Tibial nerve (tissue), 4 donors: Measurements from ENCODE around the gene KRT23. TPM values are rescaled to one million over a fixed set of nuclear protein-coding genes. Genes with fewer than 3 reads are reported as not detected.

Experiments used
- DNase-seq, 2 donors: peaks; one replicate each; pipeline ENCODE4 v3.0.0-alpha.2; 2019; ENCODE audit warnings: low spot score in 2 of 2
- H3K27ac ChIP-seq, 4 donors: fragments of 200-600 bp; sonication (generic) in 3 of 4; one replicate each; pipeline ENCODE4 v1.5.1; 2017 to 2019; ENCODE audit warnings: mild to moderate bottlenecking in 1 of 4
- H3K27me3 ChIP-seq, 2 donors: fragments of 200-600 bp; sonication (generic) in 1 of 2; one replicate each; pipeline versions ENCODE4 v1.5.1 to v1.6.0; 2017 to 2019
- H3K36me3 ChIP-seq, 3 donors: fragments of 200-600 bp; sonication (generic); one replicate each; pipeline ENCODE4 v1.5.1; 2018 to 2019
- H3K4me1 ChIP-seq, 4 donors: fragments of 200-600 bp; sonication (generic) in 3 of 4; one replicate each; pipeline ENCODE4 v1.5.1; 2017 to 2019
- H3K4me3 ChIP-seq, 4 donors: fragments of 200-600 bp; sonication (generic) in 3 of 4; one replicate each; pipeline ENCODE4 v1.5.1; 2017 to 2019; ENCODE audit warnings: mild to moderate bottlenecking in 1 of 4, moderate library complexity in 1 of 4
- H3K9me3 ChIP-seq, 4 donors: fragments of 200-600 bp; sonication (generic) in 3 of 4; one replicate each; pipeline ENCODE4 v1.5.1; 2017 to 2019
- CTCF ChIP-seq, 5 experiments: fragments of 200-600 bp in 3 of 5; fragments of 450-650 bp in 2 of 5; sonication (generic) in 3 of 5; IDR thresholded peaks; one replicate each; pipeline ENCODE4 v1.5.1; 2016 to 2019; ENCODE audit warnings: antibody characterized with exemption in 5 of 5, mild to moderate bottlenecking in 3 of 5, moderate library complexity in 2 of 5
- EP300 ChIP-seq, 2 donors: sonication (generic); formaldehyde crosslinking; IDR thresholded peaks; one replicate each; pipeline ENCODE4 v1.6.1; 2017; ENCODE audit warnings: antibody characterized with exemption in 2 of 2, mild to moderate bottlenecking in 1 of 2
- POLR2A ChIP-seq, 2 donors: fragments of 450-650 bp; IDR thresholded peaks; one replicate each; pipeline ENCODE4 v1.6.1; 2017; ENCODE audit warnings: antibody characterized with exemption in 2 of 2, mild to moderate bottlenecking in 2 of 2, moderate library complexity in 2 of 2
- WGBS, 2 donors: methylation state at CpG; one replicate each; pipeline ENCODE4 v1.1.5; 2018; 5-methylcytosine and 5-hydroxymethylcytosine counted together
- total RNA-seq, 4 donors: library from RNA; depleted of rRNA; stranded (reverse); fragments of >200 nt; gene quantifications; one replicate each; pipeline ENCODE4 v1.1.0, GENCODE V29; 2016

The KRT23 gene
- total RNA-seq, 4 donors from 2014 or later, result not detected

- Histone ChIP-seq H3K36me3 (no peaks in the 10 kb centered on the region), H3K4me3 (no peak overlapping the region), H3K27me3 (no peaks in the 10 kb centered on the region), H3K27ac (no peak overlapping the region), H3K4me1 (peaks cover 0 to 6% (median 0%) of the 10 kb centered on the region in 4 donors), H3K9me3 (no peaks in the 10 kb centered on the region)
- WGBS, 2 donors, result 25 to 48% methylated on average over 1 of the region's 1 CpG
- TF ChIP-seq POLR2A (IDR thresholded peaks at IDR 0.05) (no peak), CTCF (IDR thresholded peaks at IDR 0.05) (no peak), EP300 (IDR thresholded peaks at IDR 0.05) (no peak)
- no peak for DNase-seq
These were observed 7.1 kb upstream of the KRT23 start for GRCh38 chr17:40944531-40944930.

- Histone ChIP-seq H3K36me3 (no peaks in the 10 kb centered on the region), H3K9me3 (no peaks in the 10 kb centered on the region), H3K4me1 (no peaks in the 10 kb centered on the region), H3K27ac (no peak overlapping the region), H3K4me3 (no peak overlapping the region), H3K27me3 (no peaks in the 10 kb centered on the region)
- no peak for TF ChIP-seq POLR2A (IDR thresholded peaks at IDR 0.05)
- no peak for TF ChIP-seq EP300 (IDR thresholded peaks at IDR 0.05)
- TF ChIP-seq CTCF (IDR thresholded peaks at IDR 0.05), result no peak
- 80 to 88% methylated on average over 3 of the region's 3 CpGs for WGBS, 2 donors
- no peak for DNase-seq
These were observed 5.1 kb upstream of the KRT23 start for GRCh38 chr17:40942553-40942952.

GRCh38 chr17:40940266-40940665 lies 2.8 kb upstream of the KRT23 start:
- no peak for TF ChIP-seq POLR2A (IDR thresholded peaks at IDR 0.05)
- no peak overlapping the region for H3K4me3 ChIP-seq
- H3K27me3 ChIP-seq, result no peaks in the 10 kb centered on the region
- H3K36me3 ChIP-seq, result no peaks in the 10 kb centered on the region
- 76 to 81% methylated on average over 6 of the region's 6 CpGs for WGBS, 2 donors
- no peaks in the 10 kb centered on the region for H3K9me3 ChIP-seq
- no peak overlapping the region for H3K27ac ChIP-seq
- DNase-seq, result no peak
- H3K4me1 ChIP-seq, result no peaks in the 10 kb centered on the region

- Histone ChIP-seq H3K27me3 (no peaks in the 10 kb centered on the region), H3K9me3 (no peaks in the 10 kb centered on the region), H3K36me3 (no peaks in the 10 kb centered on the region), H3K4me3 (no peak overlapping the region), H3K4me1 (no peaks in the 10 kb centered on the region), H3K27ac (no peak overlapping the region)
- TF ChIP-seq EP300 (IDR thresholded peaks at IDR 0.05) (no peak), CTCF (IDR thresholded peaks at IDR 0.05) (no peak), POLR2A (IDR thresholded peaks at IDR 0.05) (no peak)
- no peak for DNase-seq
- 91 to 94% methylated on average over 3 of the region's 3 CpGs for WGBS, 2 donors
These were observed 1.5 kb upstream of the KRT23 start for GRCh38 chr17:40938981-40939380.

- Histone ChIP-seq H3K27ac (no peak overlapping the region), H3K27me3 (no peaks in the 10 kb centered on the region), H3K4me3 (no peak overlapping the region), H3K9me3 (no peaks in the 10 kb centered on the region), H3K4me1 (no peaks in the 10 kb centered on the region), H3K36me3 (no peaks in the 10 kb centered on the region)
- WGBS, 2 donors, result 79 to 81% methylated on average over 5 of the region's 5 CpGs
- TF ChIP-seq CTCF (IDR thresholded peaks at IDR 0.05), result no peak
- no peak for TF ChIP-seq EP300 (IDR thresholded peaks at IDR 0.05)
- no peak for TF ChIP-seq POLR2A (IDR thresholded peaks at IDR 0.05)
- DNase-seq, result no peak
These were observed 470 bp downstream of the KRT23 start for GRCh38 chr17:40936976-40937375.

GRCh38 chr17:40936437-40936971 lies 942 bp downstream of the KRT23 start:
- Histone ChIP-seq H3K4me3 (no peak overlapping the region), H3K27me3 (no peaks in the 10 kb centered on the region), H3K9me3 (no peaks in the 10 kb centered on the region)

More at GRCh38 chr17:40936437-40936971, 942 bp downstream of the KRT23 start:
- WGBS, 2 donors, result 91 to 93% methylated on average over 17 to 19 of the region's 19 CpGs
- no peak for DNase-seq
- H3K27ac ChIP-seq, result no peak overlapping the region
- no peaks in the 10 kb centered on the region for H3K36me3 ChIP-seq
- no peaks in the 10 kb centered on the region for H3K4me1 ChIP-seq
- TF ChIP-seq EP300 (IDR thresholded peaks at IDR 0.05) (no peak), POLR2A (IDR thresholded peaks at IDR 0.05) (no peak), CTCF (IDR thresholded peaks at IDR 0.05) (no peak)
